GM21723 (cell line): ENCODE measurements around the gene SLC25A18.

ENCODE experiments used
- ATAC-seq: cut with Tn5 transposase; IDR thresholded peaks from one replicate; pipeline ENCODE4 v1.9.1; 2021; ENCODE audit warnings: mild to moderate bottlenecking, moderate library complexity; ENCODE audit not compliant: unreplicated experiment

SLC25A18 gene

DNA sequence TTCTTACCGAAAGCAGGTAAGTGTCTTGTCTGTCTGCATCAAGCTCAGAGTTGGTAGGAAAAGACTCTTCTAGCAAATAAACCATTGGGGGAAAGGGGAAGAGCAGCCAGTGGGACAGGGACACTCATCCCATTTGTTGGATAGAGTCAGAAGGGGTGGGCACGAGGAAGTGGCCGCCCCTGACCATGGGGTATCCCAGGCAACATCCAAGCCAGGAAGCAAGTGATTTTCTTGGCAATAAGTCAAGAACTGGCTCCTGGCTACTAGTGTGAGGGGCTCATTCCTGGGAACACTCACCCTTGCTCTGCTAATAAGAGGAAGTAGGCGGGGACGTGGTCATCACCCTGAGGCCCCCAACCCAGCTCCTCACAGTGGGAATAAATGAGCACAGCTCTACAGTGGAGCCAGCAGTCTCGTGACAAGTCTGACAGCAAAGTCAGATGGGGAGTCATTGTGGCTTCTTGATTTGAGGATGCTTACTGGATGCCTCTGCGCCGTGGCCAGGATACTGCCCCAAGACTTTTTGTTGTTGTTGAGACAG is 6.7 kb downstream of the SLC25A18 start:
- no peak for ATAC-seq

GRCh38 chr22:17570851-17571631 is 7.7 kb downstream of the SLC25A18 start:
- no peak for ATAC-seq

- ATAC-seq: no peak
Observed at GRCh38 chr22:17575151-17575550, 11.9 kb downstream of the SLC25A18 start.

- no peak for ATAC-seq
Observed at GRCh38 chr22:17575681-17576080, 12.4 kb downstream of the SLC25A18 start.

DNA sequence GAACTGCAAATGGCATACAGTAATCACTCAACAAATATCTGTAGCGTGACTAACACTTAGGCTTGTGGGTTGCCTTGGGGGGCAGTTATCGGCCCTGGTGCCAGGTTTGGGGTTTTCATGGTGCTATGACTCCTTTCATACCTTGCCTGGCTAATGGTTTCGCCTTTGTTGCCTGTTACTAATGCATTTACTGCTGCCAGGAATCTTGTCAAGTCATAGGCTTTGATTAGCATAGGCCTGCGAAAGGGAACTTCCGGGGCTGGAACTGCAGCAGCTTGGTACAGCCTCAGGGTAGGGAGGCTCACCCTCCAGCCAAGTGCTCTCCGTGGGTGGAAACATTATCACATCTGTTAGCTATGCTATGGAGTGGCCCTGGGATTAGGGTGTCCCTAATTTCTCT is 13.2 kb downstream of the SLC25A18 start:
- ATAC-seq: no peak

- no peak for ATAC-seq
Observed at GRCh38 chr22:17578136-17578754, 14.9 kb downstream of the SLC25A18 start.

DNA sequence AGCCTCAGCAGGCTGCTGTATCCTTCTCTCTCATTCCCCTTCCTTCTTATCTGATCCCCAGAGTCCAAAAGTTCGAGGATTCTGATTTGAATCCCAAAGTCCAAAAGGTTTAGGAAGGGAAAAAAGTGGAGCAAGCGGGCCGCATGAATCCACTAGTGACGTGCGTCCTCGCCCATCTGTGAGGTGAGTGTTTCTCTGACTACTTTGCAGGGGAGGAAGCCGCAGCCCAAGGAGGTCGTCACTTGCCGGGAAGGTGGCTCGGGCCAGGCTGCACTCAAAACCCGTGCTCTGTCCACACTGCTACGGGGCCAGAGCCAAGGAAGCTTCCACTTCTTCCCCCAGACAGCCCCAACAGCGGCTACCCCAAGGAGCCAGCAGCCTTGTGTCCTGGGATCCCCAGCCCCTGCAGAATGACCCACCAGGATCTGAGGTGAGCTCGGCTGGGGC is 16.3 kb downstream of the SLC25A18 start:
- no peak for ATAC-seq

DNA sequence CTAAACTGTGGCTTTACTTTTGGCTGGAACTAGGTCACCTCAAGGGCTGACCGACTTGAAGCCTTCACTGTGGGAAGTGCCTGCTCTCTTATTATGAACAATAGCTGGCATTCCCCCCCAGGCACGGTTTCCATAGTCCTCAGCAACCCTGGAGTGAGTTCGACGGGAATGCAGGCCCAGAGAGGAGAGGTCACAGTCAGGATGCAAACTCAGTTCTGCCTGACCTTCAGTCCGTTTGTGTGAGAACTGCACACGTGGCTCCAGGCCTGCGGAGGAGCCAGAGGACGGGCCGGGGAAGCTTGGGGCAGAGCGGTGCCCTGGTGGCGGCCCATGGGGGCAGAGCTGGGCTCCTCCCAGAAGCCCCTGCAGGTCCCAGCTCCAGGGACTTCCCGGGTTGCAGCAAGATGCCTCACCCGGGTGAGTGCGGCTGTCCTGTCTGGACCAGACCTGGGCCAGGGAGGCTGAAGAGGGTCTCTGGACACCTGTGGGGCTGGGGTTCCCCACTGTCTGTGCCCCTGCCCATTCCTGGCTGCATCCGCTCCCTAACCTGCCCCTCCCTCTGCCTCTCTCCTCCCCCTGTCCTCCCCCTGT is 17.2 kb downstream of the SLC25A18 start:
- ATAC-seq: no peak

DNA sequence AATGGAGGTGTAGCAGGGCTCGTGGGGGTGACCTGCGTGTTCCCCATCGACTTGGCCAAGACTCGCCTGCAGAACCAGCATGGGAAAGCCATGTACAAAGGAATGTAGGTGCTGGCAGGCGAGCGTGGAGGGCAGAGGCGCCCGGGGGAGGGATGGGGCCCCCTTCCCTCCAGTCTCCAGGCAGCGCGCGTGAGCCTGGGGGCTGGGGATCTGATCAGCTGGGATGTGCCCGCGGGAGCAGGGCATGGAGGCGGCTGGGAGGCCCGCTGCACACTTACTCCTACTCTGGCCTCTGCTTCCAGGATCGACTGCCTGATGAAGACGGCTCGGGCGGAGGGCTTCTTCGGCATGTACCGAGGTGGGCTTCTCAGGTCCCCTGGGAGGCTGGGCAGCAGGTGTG is 17.8 kb downstream of the SLC25A18 start:
- ATAC-seq: no peak

DNA sequence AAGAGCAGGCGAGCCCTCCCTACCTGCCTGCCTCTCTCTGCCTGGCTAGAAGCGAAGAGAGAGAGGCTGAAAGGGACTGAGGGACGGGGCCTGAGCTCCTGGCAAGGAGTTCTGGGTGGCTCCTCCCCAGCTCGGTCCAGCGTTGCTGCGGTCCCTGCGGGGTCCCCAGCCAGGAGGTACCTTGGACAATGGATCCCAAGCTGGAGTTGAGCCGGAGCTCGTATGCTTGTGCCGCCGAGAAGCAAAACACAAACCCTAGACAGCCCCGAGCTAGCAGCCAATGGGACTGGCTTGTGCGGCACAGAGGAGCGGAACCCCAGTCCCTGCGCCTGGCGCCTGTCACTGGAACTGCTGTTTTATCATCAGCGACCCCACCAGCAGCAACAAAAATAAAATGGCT is 18.3 kb downstream of the SLC25A18 start:
- ATAC-seq: no peak

DNA sequence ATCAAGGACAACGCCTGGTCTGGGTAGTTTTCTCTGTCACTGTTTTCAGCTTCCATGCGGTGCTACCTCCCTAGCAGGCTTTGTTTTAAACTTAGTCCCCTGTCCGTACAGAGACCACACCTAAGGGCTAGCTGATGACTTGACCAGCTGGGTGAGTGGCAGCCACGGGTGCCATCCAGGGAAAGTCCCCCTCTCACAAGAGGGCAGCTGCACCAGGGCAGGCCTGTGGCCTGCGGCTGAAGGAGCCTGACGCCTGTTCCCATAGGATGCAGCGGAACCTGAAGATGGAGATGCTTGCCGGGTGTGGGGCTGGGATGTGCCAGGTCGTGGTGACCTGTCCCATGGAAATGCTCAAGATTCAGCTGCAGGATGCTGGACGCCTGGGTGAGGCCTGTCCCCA is 19.9 kb downstream of the SLC25A18 start:
- no peak for ATAC-seq

DNA sequence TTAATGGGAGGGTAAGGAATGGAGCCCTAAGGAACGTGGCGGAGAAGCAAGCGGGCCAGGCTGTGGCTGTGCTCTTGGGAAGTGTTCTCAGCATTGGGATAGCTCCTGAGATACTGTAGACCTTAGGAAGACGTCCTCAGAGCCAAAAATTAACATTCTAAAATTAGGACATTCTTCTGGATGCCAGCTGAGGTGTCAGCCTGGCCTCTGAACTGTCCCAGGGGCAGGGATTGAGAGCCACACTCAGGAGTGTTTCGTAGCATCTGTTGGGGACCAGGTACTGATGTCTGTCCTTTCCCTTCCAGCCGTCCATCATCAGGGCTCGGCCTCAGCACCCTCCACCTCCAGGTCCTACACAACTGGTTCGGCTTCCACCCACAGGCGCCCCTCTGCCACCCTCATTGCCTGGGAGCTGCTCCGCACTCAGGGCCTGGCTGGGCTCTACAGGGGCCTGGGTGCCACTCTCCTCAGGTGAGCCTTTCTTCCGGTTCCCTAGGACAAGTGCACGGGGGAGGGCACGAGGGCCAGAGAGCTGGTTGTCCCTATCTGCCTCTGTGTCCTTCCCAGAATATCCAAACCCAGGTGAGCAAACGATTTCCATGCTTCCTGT is 23.6 kb downstream of the SLC25A18 start:
- no peak for ATAC-seq

DNA sequence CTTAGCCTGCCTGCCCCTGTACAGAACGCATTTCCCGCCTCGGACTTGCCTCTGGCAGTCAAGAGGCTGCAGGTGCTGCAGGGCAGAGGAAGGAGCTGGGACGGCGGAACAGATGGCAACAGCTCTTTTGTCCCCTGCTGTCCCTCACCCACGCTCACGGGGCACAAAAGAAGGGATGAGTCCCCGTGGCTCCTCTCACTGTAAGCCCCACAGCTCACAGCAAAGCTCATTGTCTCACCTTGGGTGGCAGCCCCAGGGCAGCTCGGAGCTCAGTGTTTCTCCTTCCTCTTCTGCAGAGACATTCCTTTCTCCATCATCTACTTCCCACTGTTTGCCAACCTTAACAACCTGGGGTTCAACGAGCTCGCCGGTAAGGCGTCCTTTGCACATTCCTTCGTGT is 24.3 kb downstream of the SLC25A18 start:
- ATAC-seq: no peak

DNA sequence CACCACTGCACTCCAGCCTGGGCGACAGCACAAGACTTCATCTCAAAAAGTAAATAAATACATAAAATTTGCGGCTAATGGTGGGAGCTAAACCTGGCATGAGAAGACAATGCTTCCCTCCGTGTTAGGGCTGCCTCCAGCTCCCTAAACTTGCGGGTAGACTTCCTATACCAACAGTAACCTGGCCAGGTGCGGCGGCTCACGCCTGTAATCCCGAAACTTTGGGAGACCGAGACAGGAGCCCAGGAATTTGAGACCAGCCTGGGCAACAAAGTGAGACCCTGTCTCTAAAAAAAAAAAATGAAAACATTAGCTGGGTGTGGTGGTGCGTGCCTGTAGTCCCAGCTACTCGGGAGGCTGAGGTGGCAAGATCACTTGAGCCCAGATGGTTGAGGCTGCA is 25.3 kb downstream of the SLC25A18 start:
- ATAC-seq: no peak

- ATAC-seq: no peak
Observed at GRCh38 chr22:17589810-17590375, 26.6 kb downstream of the SLC25A18 start.

- no peak for ATAC-seq
Observed at GRCh38 chr22:17590586-17590985, 27.3 kb downstream of the SLC25A18 start.

DNA sequence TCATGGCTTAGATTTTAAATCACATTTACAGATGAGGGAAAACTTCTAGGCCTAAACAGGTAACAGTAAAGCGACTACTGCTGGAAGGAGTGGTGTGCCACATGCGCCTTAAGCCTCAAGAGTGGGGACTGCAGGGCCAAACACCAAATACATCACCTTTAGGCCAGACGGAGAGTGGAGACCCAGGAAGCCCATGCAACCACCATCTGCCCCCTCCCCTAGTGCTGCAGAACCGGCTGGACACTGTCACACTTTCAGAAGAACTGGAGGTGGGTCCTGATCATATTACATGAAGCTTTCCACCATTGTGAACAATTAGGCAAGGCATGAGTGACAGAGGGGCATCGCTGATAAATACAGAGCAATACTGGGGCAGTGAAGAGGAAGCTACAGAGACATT is 28.9 kb downstream of the SLC25A18 start:
- ATAC-seq: no peak

DNA sequence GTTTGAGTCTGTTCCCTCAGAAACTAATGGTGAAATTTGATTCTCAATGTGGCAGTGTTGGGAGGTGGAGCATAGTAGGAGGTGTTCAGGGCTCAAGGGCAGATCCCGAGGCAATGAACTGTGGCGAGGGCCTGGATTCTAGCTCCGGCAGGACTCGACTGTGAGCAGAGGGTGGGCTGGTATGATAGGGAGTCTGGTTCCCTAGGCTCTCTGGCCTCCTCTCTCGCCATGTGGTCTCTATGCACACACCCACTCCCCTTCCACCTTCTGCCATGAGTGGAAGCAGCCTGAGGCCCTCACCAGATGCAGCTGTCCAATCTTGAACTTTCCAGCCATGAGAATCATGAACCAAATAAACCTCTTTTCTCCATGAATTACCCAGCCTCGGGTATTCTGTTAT is 32.9 kb downstream of the SLC25A18 start:
- ATAC-seq: no peak

GRCh38 chr22:17597217-17597616 is 33.9 kb downstream of the SLC25A18 start:
- ATAC-seq: no peak

DNA sequence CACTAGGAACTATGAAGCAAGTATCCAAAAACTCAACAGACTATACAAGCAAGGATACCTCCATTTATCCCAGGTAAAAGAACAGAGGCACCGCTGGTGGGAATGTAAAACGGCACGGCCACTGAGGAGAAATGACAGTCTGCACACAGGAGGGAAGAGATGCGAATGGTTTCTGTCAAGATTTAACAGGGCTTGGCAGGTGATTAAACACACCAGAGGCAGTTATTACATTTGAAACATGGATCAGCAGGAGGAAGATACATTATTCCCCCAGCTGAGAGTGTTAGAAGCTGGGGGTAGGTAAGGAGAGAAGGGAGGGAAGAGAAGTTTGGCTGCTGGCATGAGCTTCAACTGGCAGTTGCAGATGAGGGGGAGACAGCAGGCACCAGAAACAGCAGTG is 35.0 kb downstream of the SLC25A18 start:
- ATAC-seq: no peak

DNA sequence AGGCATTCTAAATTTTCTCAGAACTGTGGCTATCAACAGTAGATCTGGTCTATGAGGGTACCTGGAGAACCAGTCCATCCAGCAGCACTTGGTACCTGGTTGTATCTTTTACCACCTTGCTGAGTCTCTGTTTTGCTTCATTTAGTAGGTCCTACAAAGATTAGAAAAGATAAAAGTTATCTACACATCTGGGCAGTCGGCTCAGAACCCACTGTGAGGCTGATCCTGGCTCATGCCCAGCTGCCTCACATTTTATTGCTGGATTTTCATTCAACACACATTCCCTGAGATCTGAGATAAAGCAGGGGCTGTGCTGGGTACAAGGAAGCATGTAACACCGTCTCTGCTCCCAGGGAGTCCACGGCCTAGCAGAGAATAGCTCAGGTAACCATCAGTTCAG is 37.7 kb downstream of the SLC25A18 start:
- no peak for ATAC-seq
